AG09309 (cell line): Measurements from ENCODE around the gene HAUS2.

ENCODE experiments used
- DNase-seq: peaks from one replicate; pipeline ENCODE4 v3.0.0-alpha.2; 2010; ENCODE audit warnings: low read depth
- H3K4me3 ChIP-seq: 2 replicates; pipeline ENCODE4 v1.5.1; 2011; ENCODE audit warnings: mild to moderate bottlenecking, low read depth, low read length, moderate library complexity; ENCODE audit not compliant: control insufficient read depth
- TF ChIP-seq, protein P1 (sequence below): IDR thresholded peaks from 2 replicates; pipeline ENCODE4 v1.5.1; 2011; ENCODE audit warnings: mild to moderate bottlenecking, low read depth, low read length, inconsistent platforms; ENCODE audit not compliant: insufficient read depth, control insufficient read depth; ENCODE audit errors: missing control alignments

HAUS2 gene

DNA sequence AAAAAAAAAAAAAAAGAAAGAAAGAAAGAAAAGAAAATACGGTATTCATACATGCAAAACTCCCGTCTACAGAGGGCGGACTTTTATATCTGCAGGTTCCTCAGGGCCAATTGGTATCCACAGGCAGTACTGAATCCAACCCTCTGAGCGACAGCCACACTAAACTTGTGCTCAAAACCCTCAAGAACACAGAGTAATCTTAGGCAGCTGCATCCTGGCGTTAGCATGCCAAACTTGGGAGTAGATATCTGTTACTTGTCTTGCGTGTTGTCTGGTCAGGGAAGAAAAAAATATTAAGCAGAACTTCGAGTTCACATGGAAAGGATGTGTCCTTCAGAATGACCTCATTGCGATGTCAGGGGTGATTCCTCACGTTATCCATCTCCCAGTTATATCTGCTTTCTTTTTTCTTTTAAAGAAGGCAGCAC lies 40.4 kb upstream of the HAUS2 start:
- TF ChIP-seq, protein P1, sequence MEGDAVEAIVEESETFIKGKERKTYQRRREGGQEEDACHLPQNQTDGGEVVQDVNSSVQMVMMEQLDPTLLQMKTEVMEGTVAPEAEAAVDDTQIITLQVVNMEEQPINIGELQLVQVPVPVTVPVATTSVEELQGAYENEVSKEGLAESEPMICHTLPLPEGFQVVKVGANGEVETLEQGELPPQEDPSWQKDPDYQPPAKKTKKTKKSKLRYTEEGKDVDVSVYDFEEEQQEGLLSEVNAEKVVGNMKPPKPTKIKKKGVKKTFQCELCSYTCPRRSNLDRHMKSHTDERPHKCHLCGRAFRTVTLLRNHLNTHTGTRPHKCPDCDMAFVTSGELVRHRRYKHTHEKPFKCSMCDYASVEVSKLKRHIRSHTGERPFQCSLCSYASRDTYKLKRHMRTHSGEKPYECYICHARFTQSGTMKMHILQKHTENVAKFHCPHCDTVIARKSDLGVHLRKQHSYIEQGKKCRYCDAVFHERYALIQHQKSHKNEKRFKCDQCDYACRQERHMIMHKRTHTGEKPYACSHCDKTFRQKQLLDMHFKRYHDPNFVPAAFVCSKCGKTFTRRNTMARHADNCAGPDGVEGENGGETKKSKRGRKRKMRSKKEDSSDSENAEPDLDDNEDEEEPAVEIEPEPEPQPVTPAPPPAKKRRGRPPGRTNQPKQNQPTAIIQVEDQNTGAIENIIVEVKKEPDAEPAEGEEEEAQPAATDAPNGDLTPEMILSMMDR, result no peak
- DNase-seq, result no peak
- H3K4me3 ChIP-seq, result no peak overlapping the region

DNA sequence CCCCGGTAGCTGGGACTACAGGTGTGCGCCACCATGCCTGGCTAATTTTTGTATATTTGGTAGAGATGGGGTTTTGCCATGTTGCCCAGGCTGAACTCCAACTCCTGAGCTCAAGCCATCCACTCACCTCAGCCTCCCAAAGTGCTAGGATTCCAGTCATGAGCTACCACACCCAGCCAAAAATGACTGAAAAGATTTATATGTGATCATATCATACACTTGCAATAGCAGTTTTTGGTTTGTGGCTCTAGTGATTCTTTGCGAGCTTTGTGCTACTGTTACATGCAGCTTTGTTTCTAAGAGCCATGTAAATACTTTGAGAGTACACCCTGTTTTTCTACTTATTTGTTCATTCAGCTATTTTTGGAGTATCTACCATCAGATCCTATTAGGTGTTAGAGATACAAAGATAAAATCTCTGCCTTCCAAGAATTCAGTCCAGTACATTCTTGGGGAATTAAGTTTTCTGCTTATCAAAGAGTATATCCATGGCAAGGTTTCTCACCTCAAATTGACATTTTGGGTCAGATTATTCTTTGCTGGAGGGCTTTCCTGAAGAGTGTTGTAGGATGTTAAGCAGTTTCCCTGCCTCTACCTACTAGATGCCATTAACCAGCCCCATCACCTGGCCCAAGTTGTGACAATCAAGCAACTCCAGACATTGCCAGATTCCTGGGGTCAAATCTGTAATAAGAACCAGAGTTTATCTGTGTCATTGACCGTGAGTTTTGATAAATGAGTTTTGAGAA lies 38.2 kb upstream of the HAUS2 start:
- DNase-seq, result no peak
- H3K4me3 ChIP-seq, result no peak overlapping the region
- TF ChIP-seq, protein P1, result no peak

DNA sequence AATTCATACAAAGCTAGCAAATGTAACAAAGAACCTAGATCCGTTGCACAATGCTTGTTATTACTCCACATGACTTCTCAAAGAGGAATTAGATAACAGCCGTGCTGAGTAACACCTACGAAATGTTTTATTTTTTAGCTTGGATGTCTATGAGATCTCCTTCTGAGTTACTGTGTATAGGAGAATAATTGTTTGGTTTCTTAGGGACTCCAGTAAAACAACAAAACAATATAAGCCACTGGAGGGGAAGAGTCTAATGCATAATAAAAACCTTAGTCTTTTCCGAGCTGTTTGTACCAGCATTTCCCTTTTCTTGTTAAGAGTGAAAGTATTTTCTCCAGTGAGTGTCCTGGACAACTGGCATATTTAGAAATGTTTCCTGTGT lies 37.6 kb upstream of the HAUS2 start:
- no peak for DNase-seq
- TF ChIP-seq, protein P1, result no peak
- no peak overlapping the region for H3K4me3 ChIP-seq

DNA sequence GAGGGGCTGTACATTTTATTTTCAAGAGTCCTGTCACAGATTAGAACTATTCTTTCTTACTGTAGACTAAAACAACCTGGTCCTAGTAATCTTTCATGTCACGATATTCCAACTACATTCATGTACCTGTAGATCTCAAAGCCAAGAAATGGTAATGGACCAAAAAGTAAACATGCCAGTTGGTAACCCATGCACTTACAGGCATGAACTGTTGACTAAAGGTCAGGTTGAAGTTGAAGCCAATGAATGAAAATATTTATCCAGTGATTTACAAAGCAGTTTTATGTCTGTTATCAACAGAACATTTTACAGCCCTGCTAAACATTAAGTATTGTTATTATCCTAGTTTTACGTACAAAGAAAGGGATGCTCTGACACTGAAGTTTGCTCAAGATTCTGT lies 25.3 kb upstream of the HAUS2 start:
- H3K4me3 ChIP-seq, result no peak overlapping the region
- TF ChIP-seq, protein P1, result no peak
- DNase-seq, result no peak

DNA sequence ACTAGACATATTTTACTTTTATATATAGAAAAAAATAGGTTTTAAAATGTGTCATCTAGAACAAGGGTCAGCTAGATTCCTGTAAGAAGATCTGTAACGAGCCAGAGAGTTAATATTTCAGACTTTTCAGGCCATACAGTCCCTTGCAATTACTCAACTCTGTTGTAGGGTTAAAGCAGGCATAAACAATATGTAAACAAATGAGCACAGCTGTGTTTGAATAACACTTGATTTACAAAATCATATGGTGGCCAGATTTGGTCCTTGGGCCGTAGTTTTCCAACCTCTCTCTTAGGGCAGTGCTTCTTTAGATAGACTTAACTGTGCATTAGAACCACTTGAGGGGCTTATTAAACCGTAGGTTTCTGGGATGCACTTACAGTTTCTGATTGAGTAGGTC lies 19.7 kb upstream of the HAUS2 start:
- DNase-seq, result no peak
- TF ChIP-seq, protein P1, result no peak
- no peak overlapping the region for H3K4me3 ChIP-seq

DNA sequence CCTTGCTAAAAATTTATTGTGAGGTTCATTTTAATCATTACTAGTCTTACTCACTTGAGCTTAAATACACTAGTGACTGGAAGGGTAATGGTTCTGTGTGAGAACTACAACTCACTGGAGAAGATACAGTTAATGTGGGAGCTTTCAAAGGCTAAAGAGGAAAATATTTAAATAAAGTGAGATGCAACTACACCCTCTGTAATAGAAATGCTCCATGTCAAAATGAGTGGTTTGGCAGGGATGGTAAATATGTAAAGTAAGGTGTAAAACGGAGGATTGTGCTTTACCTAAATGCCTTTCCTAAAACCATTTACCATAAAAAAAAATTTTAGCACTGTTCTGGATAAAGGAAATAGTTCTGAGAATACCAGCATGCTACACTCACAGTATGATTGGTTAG lies 15.4 kb upstream of the HAUS2 start:
- TF ChIP-seq, protein P1, result no peak
- DNase-seq, result no peak
- no peak overlapping the region for H3K4me3 ChIP-seq
